BLaER1 (cell line): ENCODE results near the gene SWAP70.

Experiments used
- H3K27ac ChIP-seq: shearing (Covaris generic); formaldehyde crosslinking; 2 replicates; pipeline ENCODE4 v1.8.1; 2022
- H3K27me3 ChIP-seq: shearing (Covaris generic); formaldehyde crosslinking; 2 replicates; pipeline ENCODE4 v1.8.1; 2022
- H3K36me3 ChIP-seq: shearing (Covaris generic); formaldehyde crosslinking; 2 replicates; pipeline ENCODE4 v1.8.1; 2022
- H3K4me1 ChIP-seq: shearing (Covaris generic); formaldehyde crosslinking; 2 replicates; pipeline ENCODE4 v1.8.1; 2022
- H3K4me2 ChIP-seq: shearing (Covaris generic); formaldehyde crosslinking; 2 replicates; pipeline ENCODE4 v1.8.1; 2022
- H3K4me3 ChIP-seq: shearing (Covaris generic); formaldehyde crosslinking; 2 replicates; pipeline ENCODE4 v1.8.1; 2022
- H3K9ac ChIP-seq: shearing (Covaris generic); formaldehyde crosslinking; 2 replicates; pipeline ENCODE4 v1.8.1; 2022
- H3K9me3 ChIP-seq: shearing (Covaris generic); formaldehyde crosslinking; 2 replicates; pipeline ENCODE4 v1.8.1; 2022
- H4K20me1 ChIP-seq: shearing (Covaris generic); formaldehyde crosslinking; 2 replicates; pipeline ENCODE4 v1.8.1; 2022
- Cebpa-rat ChIP-seq: shearing (Covaris generic); IDR thresholded peaks from 2 replicates; pipeline ENCODE4 v1.8.1; 2022

Gene SWAP70

GRCh38 chr11:9762531-9762930 is 98.7 kb downstream of the SWAP70 start:
- no peak overlapping the region for H3K4me3 ChIP-seq
- H3K27me3 ChIP-seq, result no peaks in the 10 kb centered on the region
- no peak overlapping the region for H3K27ac ChIP-seq
- peaks cover 50% of the 10 kb centered on the region for H3K4me1 ChIP-seq
- no peak overlapping the region for H3K9ac ChIP-seq
- no peaks in the 10 kb centered on the region for H3K36me3 ChIP-seq
- H4K20me1 ChIP-seq, result no peaks in the 10 kb centered on the region
- no peak for TF ChIP-seq Cebpa-rat
- no peak overlapping the region for H3K4me2 ChIP-seq
- H3K9me3 ChIP-seq, result no peaks in the 10 kb centered on the region

- TF ChIP-seq Cebpa-rat, result no peak
- Histone ChIP-seq H3K9ac (no peak overlapping the region), H3K27ac (no peak overlapping the region), H3K4me3 (no peak overlapping the region), H3K4me1 (peaks cover 46% of the 10 kb centered on the region), H4K20me1 (no peaks in the 10 kb centered on the region), H3K36me3 (no peaks in the 10 kb centered on the region), H3K4me2 (no peak overlapping the region), H3K9me3 (no peaks in the 10 kb centered on the region), H3K27me3 (no peaks in the 10 kb centered on the region)
Measured at GRCh38 chr11:9763301-9763700, 99.4 kb downstream of the SWAP70 start.

GRCh38 chr11:9765320-9766101 is 101.6 kb downstream of the SWAP70 start:
- Histone ChIP-seq H3K4me2 (peak overlapping the region; percentile 81), H4K20me1 (no peaks in the 10 kb centered on the region), H3K27me3 (no peaks in the 10 kb centered on the region), H3K4me1 (peaks cover 24% of the 10 kb centered on the region), H3K4me3 (no peak overlapping the region), H3K36me3 (no peaks in the 10 kb centered on the region), H3K9me3 (no peaks in the 10 kb centered on the region), H3K9ac (peak overlapping the region; percentile 49), H3K27ac (peak overlapping the region; percentile 63; the same call in 1 of the 2 replicates)
- no peak for TF ChIP-seq Cebpa-rat

- Histone ChIP-seq H3K9ac (no peak overlapping the region), H3K36me3 (no peaks in the 10 kb centered on the region), H3K27ac (no peak overlapping the region), H3K4me3 (no peak overlapping the region), H3K4me2 (no peak overlapping the region), H4K20me1 (no peaks in the 10 kb centered on the region), H3K27me3 (no peaks in the 10 kb centered on the region), H3K4me1 (peaks cover 21% of the 10 kb centered on the region), H3K9me3 (no peaks in the 10 kb centered on the region)
- TF ChIP-seq Cebpa-rat, result no peak
Measured at GRCh38 chr11:9769621-9770020, 105.7 kb downstream of the SWAP70 start.

- no peak overlapping the region for H3K4me2 ChIP-seq
- no peak overlapping the region for H3K9ac ChIP-seq
- H3K9me3 ChIP-seq, result no peaks in the 10 kb centered on the region
- peaks cover 6% of the 10 kb centered on the region for H3K4me1 ChIP-seq
- no peak overlapping the region for H3K27ac ChIP-seq
- no peaks in the 10 kb centered on the region for H3K36me3 ChIP-seq
- no peaks in the 10 kb centered on the region for H4K20me1 ChIP-seq
- no peaks in the 10 kb centered on the region for H3K27me3 ChIP-seq
- no peak for TF ChIP-seq Cebpa-rat
- no peak overlapping the region for H3K4me3 ChIP-seq
Measured at GRCh38 chr11:9771071-9771511, 107.2 kb downstream of the SWAP70 start.

GRCh38 chr11:9772218-9772617 is 108.3 kb downstream of the SWAP70 start:
- Histone ChIP-seq H3K4me1 (no peaks in the 10 kb centered on the region), H3K9ac (no peak overlapping the region), H3K4me3 (no peak overlapping the region), H3K27ac (no peak overlapping the region), H3K36me3 (no peaks in the 10 kb centered on the region), H3K4me2 (no peak overlapping the region), H4K20me1 (no peaks in the 10 kb centered on the region), H3K27me3 (no peaks in the 10 kb centered on the region), H3K9me3 (no peaks in the 10 kb centered on the region)
- no peak for TF ChIP-seq Cebpa-rat

- Histone ChIP-seq H4K20me1 (no peaks in the 10 kb centered on the region), H3K4me2 (no peak overlapping the region), H3K4me3 (no peak overlapping the region), H3K27me3 (no peaks in the 10 kb centered on the region), H3K9me3 (no peaks in the 10 kb centered on the region), H3K9ac (no peak overlapping the region), H3K36me3 (no peaks in the 10 kb centered on the region), H3K4me1 (no peaks in the 10 kb centered on the region), H3K27ac (no peak overlapping the region)
- TF ChIP-seq Cebpa-rat, result no peak
Measured at GRCh38 chr11:9773524-9773923, 109.6 kb downstream of the SWAP70 start.

GRCh38 chr11:9774109-9774508 is 110.2 kb downstream of the SWAP70 start:
- H3K4me2 ChIP-seq, result no peak overlapping the region
- H3K9ac ChIP-seq, result no peak overlapping the region
- no peaks in the 10 kb centered on the region for H4K20me1 ChIP-seq
- H3K27ac ChIP-seq, result no peak overlapping the region
- H3K4me1 ChIP-seq, result no peaks in the 10 kb centered on the region
- no peak overlapping the region for H3K4me3 ChIP-seq
- no peak for TF ChIP-seq Cebpa-rat
- H3K9me3 ChIP-seq, result no peaks in the 10 kb centered on the region
- no peaks in the 10 kb centered on the region for H3K27me3 ChIP-seq
- no peaks in the 10 kb centered on the region for H3K36me3 ChIP-seq

- H4K20me1 ChIP-seq, result no peaks in the 10 kb centered on the region
- H3K4me3 ChIP-seq, result no peak overlapping the region
- no peak overlapping the region for H3K4me2 ChIP-seq
Measured at GRCh38 chr11:9774591-9775397, 110.9 kb downstream of the SWAP70 start.

GRCh38 chr11:9775398-9775779 is 111.5 kb downstream of the SWAP70 start:
- no peak overlapping the region for H3K4me2 ChIP-seq
- no peak overlapping the region for H3K9ac ChIP-seq
- TF ChIP-seq Cebpa-rat, result no peak
- peaks cover 8% of the 10 kb centered on the region for H3K36me3 ChIP-seq
- no peaks in the 10 kb centered on the region for H3K27me3 ChIP-seq
- no peaks in the 10 kb centered on the region for H3K4me1 ChIP-seq
- no peaks in the 10 kb centered on the region for H3K9me3 ChIP-seq
- no peaks in the 10 kb centered on the region for H4K20me1 ChIP-seq
- no peak overlapping the region for H3K4me3 ChIP-seq
- H3K27ac ChIP-seq, result no peak overlapping the region

More at GRCh38 chr11:9774591-9775397, 110.9 kb downstream of the SWAP70 start:
- no peaks in the 10 kb centered on the region for H3K4me1 ChIP-seq
- H3K9ac ChIP-seq, result no peak overlapping the region
- no peak overlapping the region for H3K27ac ChIP-seq
- peaks cover 2% of the 10 kb centered on the region; the same call in 1 of the 2 replicates for H3K36me3 ChIP-seq
- TF ChIP-seq Cebpa-rat, result no peak
- H3K27me3 ChIP-seq, result no peaks in the 10 kb centered on the region
- H3K9me3 ChIP-seq, result no peaks in the 10 kb centered on the region
